Hippocampal formation (tissue), 2 donors: ENCODE data around the gene JAKMIP2.
A peak's percentile ranks its signal among the peaks of the same experiment; 100 is the strongest.

Source experiments
- DNase-seq, 2 donors: peaks; one replicate each; lab custom pipeline; 2025; lab: John Stamatoyannopoulos, UW

JAKMIP2 gene

GRCh38 chr5:147788023-147788422, 5.5 kb upstream of the JAKMIP2 start:
- DNase-seq: no peak

GRCh38 chr5:147786142-147786541, 3.6 kb upstream of the JAKMIP2 start:
- DNase-seq: no peak

GRCh38 chr5:147784146-147784987, 1.8 kb upstream of the JAKMIP2 start:
- no peak for DNase-seq

GRCh38 chr5:147780924-147781573, 1.5 kb downstream of the JAKMIP2 start:
- no peak for DNase-seq

GRCh38 chr5:147779694-147780093, 2.8 kb downstream of the JAKMIP2 start:
- DNase-seq: no peak

- DNase-seq: no peak
These were observed 5.5 kb downstream of the JAKMIP2 start for GRCh38 chr5:147776989-147777388.

- DNase-seq: no peak
These were observed 8.9 kb downstream of the JAKMIP2 start for GRCh38 chr5:147773587-147773986.

GRCh38 chr5:147773139-147773538, 9.4 kb downstream of the JAKMIP2 start:
- no peak for DNase-seq

- DNase-seq: no peak
These were observed 15.5 kb downstream of the JAKMIP2 start for GRCh38 chr5:147767048-147767447.

- DNase-seq: no peak
These were observed 18.6 kb downstream of the JAKMIP2 start for GRCh38 chr5:147763791-147764525.

- DNase-seq: no peak
These were observed 22.2 kb downstream of the JAKMIP2 start for GRCh38 chr5:147760086-147760875.

GRCh38 chr5:147759441-147759840, 23.1 kb downstream of the JAKMIP2 start:
- DNase-seq: no peak

GRCh38 chr5:147756566-147756965, 26.0 kb downstream of the JAKMIP2 start:
- DNase-seq: no peak

- DNase-seq: no peak
These were observed 28.0 kb downstream of the JAKMIP2 start for GRCh38 chr5:147754372-147755122.

GRCh38 chr5:147753765-147754164, 28.8 kb downstream of the JAKMIP2 start:
- DNase-seq: no peak

GRCh38 chr5:147752666-147753290, 29.8 kb downstream of the JAKMIP2 start:
- DNase-seq: no peak

- DNase-seq: no peak
These were observed 30.5 kb downstream of the JAKMIP2 start for GRCh38 chr5:147752033-147752432.

GRCh38 chr5:147751156-147751830, 31.2 kb downstream of the JAKMIP2 start:
- peak; percentile 40 to 49 for DNase-seq

GRCh38 chr5:147750065-147750464, 32.5 kb downstream of the JAKMIP2 start:
- no peak for DNase-seq

GRCh38 chr5:147748590-147748989, 33.9 kb downstream of the JAKMIP2 start:
- no peak for DNase-seq
